Cardiac ventricle fibroblast (primary cell): ENCODE data around the gene TMEM248. TPM values are rescaled to one million over a fixed set of nuclear protein-coding genes. Genes with fewer than 3 reads are reported as not detected.

ENCODE experiments used
- total RNA-seq: library from RNA; depleted of rRNA; stranded (reverse); fragments of >200 nt; gene quantifications from 2 replicates; pipeline ENCODE4 v1.2.3, GENCODE V29; 2015

The TMEM248 gene, protein sequence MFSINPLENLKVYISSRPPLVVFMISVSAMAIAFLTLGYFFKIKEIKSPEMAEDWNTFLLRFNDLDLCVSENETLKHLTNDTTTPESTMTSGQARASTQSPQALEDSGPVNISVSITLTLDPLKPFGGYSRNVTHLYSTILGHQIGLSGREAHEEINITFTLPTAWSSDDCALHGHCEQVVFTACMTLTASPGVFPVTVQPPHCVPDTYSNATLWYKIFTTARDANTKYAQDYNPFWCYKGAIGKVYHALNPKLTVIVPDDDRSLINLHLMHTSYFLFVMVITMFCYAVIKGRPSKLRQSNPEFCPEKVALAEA
- total RNA-seq, result 65.8 and 72.0 TPM in 2 replicates

DNA sequence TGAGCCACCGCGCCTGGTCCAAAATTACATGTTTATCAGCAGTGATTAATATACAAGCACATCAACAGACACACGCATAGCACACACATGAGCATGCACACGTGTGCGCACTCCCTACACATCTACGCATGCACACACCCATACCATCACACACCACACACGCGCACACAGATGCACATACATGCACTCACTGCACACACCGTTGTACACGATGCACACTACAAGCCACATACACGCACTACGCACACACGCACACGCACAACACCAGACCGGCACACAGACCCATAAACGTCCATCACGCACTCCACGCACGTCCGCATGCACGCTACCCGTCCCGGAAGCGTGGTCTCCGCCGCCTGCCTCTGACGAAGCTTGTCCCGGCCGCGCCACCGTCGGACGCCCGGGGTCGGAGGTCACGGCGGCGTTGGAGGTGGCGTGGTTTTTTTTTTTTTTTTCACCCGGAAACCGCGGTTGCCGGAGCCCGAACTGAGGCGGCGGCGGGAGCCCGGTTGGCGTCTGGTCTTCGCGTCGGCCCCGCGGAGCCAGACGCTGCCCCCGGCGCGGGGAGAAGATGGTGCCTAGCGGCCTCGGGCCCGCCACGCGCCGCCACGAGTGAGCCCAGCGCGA is at the start of gene TMEM248:
Gene TMEM248, plus strand, starts transcription at position 457 of the 627 bp plus-strand sequence. CDS start 20,641 bp downstream, outside the sequence.

DNA sequence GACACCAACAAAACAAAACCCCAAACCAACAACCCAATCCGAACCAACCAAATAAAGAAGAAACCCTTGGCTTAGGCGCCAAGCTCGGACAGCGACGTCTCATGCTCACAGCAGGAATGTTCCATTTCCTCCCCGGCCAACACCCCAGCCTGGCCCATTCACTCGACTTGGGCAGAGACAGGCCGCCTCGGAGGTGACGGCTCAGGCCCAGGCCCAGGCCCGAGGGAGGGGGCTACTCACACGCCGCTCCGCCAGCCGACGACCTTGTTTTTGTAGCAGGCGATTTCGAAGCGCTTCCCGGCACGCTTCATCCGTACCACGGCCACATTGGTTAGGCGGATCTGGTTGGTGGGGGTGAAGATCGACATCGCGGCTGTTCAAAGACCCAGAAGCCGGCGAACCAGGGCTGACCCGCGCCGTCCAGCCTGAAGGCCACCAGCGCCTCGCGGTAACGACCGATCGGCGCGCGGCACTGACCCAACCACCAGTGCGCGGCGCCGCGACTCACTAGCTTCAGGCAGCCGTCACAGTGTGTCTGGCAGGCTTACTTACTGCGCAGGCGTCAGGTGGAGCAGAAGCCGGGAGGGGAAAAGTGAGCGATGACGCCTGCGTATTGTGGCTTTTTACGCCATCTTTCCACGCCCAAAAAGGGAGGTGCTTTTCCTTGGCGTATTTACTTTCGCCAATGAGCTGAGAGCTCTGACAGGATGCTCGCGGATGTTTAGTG is 74.2 kb downstream of the TMEM248 start, which contains the start of gene SBDS:
Gene SBDS, minus strand, starts transcription at position 537 of the 727 bp plus-strand sequence. Its CDS starts 169 bp downstream, at position 368.

DNA sequence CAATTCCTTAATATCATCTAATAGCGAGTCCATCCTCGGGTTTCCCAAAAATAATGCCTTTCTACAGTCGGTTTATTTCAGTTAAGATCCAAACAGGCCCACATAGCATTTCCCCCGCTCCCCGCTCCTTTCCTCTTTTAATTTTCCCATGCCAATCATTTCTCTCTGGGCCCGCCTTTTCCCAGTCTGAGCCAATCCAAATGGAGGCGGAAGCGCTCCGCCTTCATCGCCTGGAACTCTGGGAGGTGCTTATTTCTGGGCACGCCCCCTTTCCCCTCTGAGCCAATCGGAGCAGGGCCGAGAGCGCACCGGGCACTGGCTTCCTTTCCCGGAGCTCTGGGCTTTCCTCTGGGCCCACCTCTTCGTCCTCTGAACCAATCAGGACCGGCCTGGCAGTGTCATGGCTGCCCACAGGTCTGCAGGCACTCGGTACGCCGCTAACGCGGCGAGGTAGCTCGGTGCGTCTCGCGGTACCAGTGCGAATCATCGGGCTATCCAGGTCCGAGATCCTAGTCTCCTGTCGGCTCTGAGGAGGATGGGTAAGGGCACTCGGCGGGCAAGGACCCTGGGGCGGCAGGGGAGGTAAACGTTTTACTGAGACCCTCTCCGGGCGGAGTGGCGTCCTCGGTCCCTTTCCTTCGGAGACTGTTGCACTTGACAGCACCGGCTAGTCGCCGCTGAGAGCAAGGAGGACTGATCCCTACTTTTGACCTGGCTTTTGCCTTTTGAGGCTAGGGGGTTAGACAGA is 75.6 kb downstream of the TMEM248 start, which contains the start of gene TYW1:
Gene TYW1, plus strand, starts transcription at position 390 of the 748 bp plus-strand sequence. Its CDS starts 146 bp downstream, at position 536.

Other genes with a start within 250 kb of the TMEM248 start
- gene RABGEF1, start 180.5 kb upstream of the TMEM248 start, total RNA-seq, result 16.3 and 19.8 TPM in 2 replicates
- 63.2 and 73.0 TPM in 2 replicates for gene SBDS, start 74.4 kb downstream of the TMEM248 start, total RNA-seq
- 7.8 and 25.6 TPM in 2 replicates for gene TYW1, start 75.6 kb downstream of the TMEM248 start, total RNA-seq